GM12878 (cell line): Measurements from ENCODE around the gene ADAM19. TPM values are rescaled to one million over a fixed set of nuclear protein-coding genes. Genes with fewer than 3 reads are reported as not detected.
A peak's percentile ranks its signal among the peaks of the same experiment; 100 is the strongest.

Experiments used
- BCL11A ChIP-seq: IDR thresholded peaks from 2 replicates; pipeline ENCODE4 v1.6.1; 2011; ENCODE audit warnings: low read depth, low read length
- CBX5 ChIP-seq: sonication (generic); IDR thresholded peaks from 2 replicates; pipeline ENCODE4 v1.6.1; 2016; ENCODE audit warnings: low read depth, moderate library complexity, mild to moderate bottlenecking, inconsistent platforms
- CREM ChIP-seq: IDR thresholded peaks from 2 replicates; pipeline ENCODE4 v1.6.1; 2014; ENCODE audit warnings: antibody characterized with exemption, low read depth
- EGR1 ChIP-seq, 2 experiments: IDR thresholded peaks; 1 replicate in 1 of 2; 2 replicates in 1 of 2; pipeline ENCODE4 v1.6.1; 2011 to 2012; ENCODE audit warnings: low read depth in 2 of 2, low read length in 2 of 2, borderline replicate concordance in 1 of 2, mild to moderate bottlenecking in 1 of 2, moderate library complexity in 1 of 2
- EP300 ChIP-seq, 2 experiments: fragments of 150-350 bp in 1 of 2; IDR thresholded peaks; 2 replicates each; pipeline ENCODE4 v1.6.1; 2011 to 2012; ENCODE audit warnings: low read depth in 2 of 2, low read length in 2 of 2, borderline replicate concordance in 1 of 2, improper control_type of control experiment in 1 of 2, inconsistent platforms in 1 of 2; ENCODE audit not compliant: control insufficient read depth in 1 of 2
- ETV6 ChIP-seq, 2 experiments: fragments of 450-650 bp in 1 of 2; IDR thresholded peaks in 1 of 2; conservative IDR thresholded peaks in 1 of 2; 2 replicates each; pipeline ENCODE4 v1.6.1; 2014; ENCODE audit warnings: antibody characterized with exemption in 1 of 2, borderline replicate concordance in 1 of 2, low read depth in 1 of 2, mild to moderate bottlenecking in 1 of 2, moderate library complexity in 1 of 2
- FOXK2 ChIP-seq: fragments of 450-650 bp; IDR thresholded peaks from 2 replicates; pipeline ENCODE4 v1.6.1; 2017; ENCODE audit warnings: mild to moderate bottlenecking, moderate library complexity
- IKZF1 ChIP-seq: fragments of 450-650 bp; conservative IDR thresholded peaks from 2 replicates; pipeline ENCODE4 v1.6.1; 2017; ENCODE audit warnings: antibody characterized with exemption, mild to moderate bottlenecking
- IRF4 ChIP-seq: IDR thresholded peaks from 2 replicates; pipeline ENCODE4 v1.6.1; 2011; ENCODE audit warnings: low read depth, low read length
- MAX ChIP-seq: IDR thresholded peaks from 2 replicates; pipeline ENCODE4 v1.6.1; 2012; ENCODE audit warnings: low read depth, low read length, improper control_type of control experiment
- MEF2B ChIP-seq: fragments of 450-650 bp; IDR thresholded peaks from 2 replicates; pipeline ENCODE4 v1.6.1; 2018; ENCODE audit warnings: mild to moderate bottlenecking, moderate library complexity; ENCODE audit not compliant: partially characterized antibody, poor library complexity, severe bottlenecking
- MTA2 ChIP-seq: fragments of 450-650 bp; IDR thresholded peaks from 2 replicates; pipeline ENCODE4 v1.6.1; 2016; ENCODE audit warnings: low read depth, mild to moderate bottlenecking, moderate library complexity
- MTA3 ChIP-seq: IDR thresholded peaks from 2 replicates; pipeline ENCODE4 v1.6.1; 2012; ENCODE audit warnings: low read length, inconsistent platforms, borderline replicate concordance
- SRF ChIP-seq, 2 experiments: IDR thresholded peaks; 2 replicates each; pipeline ENCODE4 v1.6.1; 2011; ENCODE audit warnings: low read depth in 2 of 2, low read length in 2 of 2, mild to moderate bottlenecking in 1 of 2, moderate library complexity in 1 of 2
- TAF1 ChIP-seq: IDR thresholded peaks from 2 replicates; pipeline ENCODE4 v1.6.1; 2011; ENCODE audit warnings: mild to moderate bottlenecking, low read depth, low read length, borderline replicate concordance
- TCF12 ChIP-seq: IDR thresholded peaks from 2 replicates; pipeline ENCODE4 v1.6.1; 2011; ENCODE audit warnings: low read depth, mild to moderate bottlenecking, low read length
- ZBED1 ChIP-seq: IDR thresholded peaks from 2 replicates; pipeline ENCODE4 v1.6.1; 2016; ENCODE audit warnings: borderline replicate concordance
- ZNF207 ChIP-seq: fragments of 450-650 bp; IDR thresholded peaks from 2 replicates; pipeline ENCODE4 v1.6.1; 2014; ENCODE audit warnings: antibody characterized with exemption, mild to moderate bottlenecking, borderline replicate concordance
- ZNF384 ChIP-seq: IDR thresholded peaks from 2 replicates; pipeline ENCODE4 v1.6.1; 2012; ENCODE audit warnings: low read depth, mild to moderate bottlenecking, low read length, improper control_type of control experiment, borderline replicate concordance
- polyA plus RNA-seq, 11 experiments: library from polyadenylated mRNA; depleted of rRNA in 4 of 11; unstranded in 6 of 11; stranded (reverse) in 5 of 11; fragments of >200 nt; fragmentation: Nextera tagmentation in 4 of 11; fragmentation: Illumina TruSeq in 1 of 11; extraction: Ambion mirVana in 4 of 11; extraction: Trizol in 1 of 11; gene quantifications; 1 replicate in 1 of 11; 2 replicates in 10 of 11; pipeline versions ENCODE4 v1.2.1 to v1.2.3, GENCODE V29; 2011 to 2016; ENCODE audit warnings: inconsistent platforms in 2 of 11, missing spikeins in 2 of 11, low read depth in 1 of 11
- total RNA-seq, 4 experiments: library from RNA; depleted of rRNA in 3 of 4; stranded (reverse); fragments of >200 nt in 3 of 4; fragmentation: Illumina TruSeq in 1 of 4; extraction: Trizol in 1 of 4; gene quantifications; 2 replicates each; pipeline versions ENCODE4 v1.2.1 to v1.2.3, GENCODE V29; 2013 to 2021
- TF ChIP-seq, protein P1 (sequence below): fragments of 450-650 bp; IDR thresholded peaks from 2 replicates; pipeline ENCODE4 v1.6.1; 2017; ENCODE audit warnings: mild to moderate bottlenecking, moderate library complexity
- TF ChIP-seq, protein P2 (sequence below): IDR thresholded peaks from 2 replicates; pipeline ENCODE4 v1.6.1; 2012; ENCODE audit warnings: low read length, inconsistent platforms
- TF ChIP-seq, protein P3 (sequence below): fragments of 450-650 bp; formaldehyde crosslinking; IDR thresholded peaks from 2 replicates; pipeline ENCODE4 v1.5.0; 2022; ENCODE audit warnings: mild to moderate bottlenecking, missing genetic modification characterization

Gene ADAM19
- total and polyA plus RNA-seq, 10 of the 15 experiments (the other 5 are each of a cell fraction or from before 2014, with no cell fraction given) = 16.0 to 92.8 (median 44.7) TPM

GRCh38 chr5:157594257-157594656 is 18.7 kb upstream of the ADAM19 start (continued):
- 0 out of 4 replicates have a peak, but pooled peaks of 1 of the 2 experiments have one; percentile 36 for TF ChIP-seq EP300 (IDR thresholded peaks at IDR 0.05; ENCODE audit: borderline replicate concordance in 1 of 2, control insufficient read depth in 1 of 2, low read depth in 2 of 2, low read length in 2 of 2)
- TF ChIP-seq EGR1 (IDR thresholded peaks at IDR 0.05; ENCODE audit: borderline replicate concordance in 1 of 2, low read depth in 2 of 2, low read length in 2 of 2) = no peak
- peak; percentile 55 for TF ChIP-seq MEF2B
- TF ChIP-seq MTA2 = peak; percentile 79
- TF ChIP-seq BCL11A = peak; percentile 82
- TF ChIP-seq IKZF1 = peak; percentile 59
- TF ChIP-seq ZNF207 = no peak
- 0 out of 2 replicates have a peak, but pooled peaks have one; percentile 23 for TF ChIP-seq CBX5
- TF ChIP-seq TAF1 = no peak
- TF ChIP-seq TCF12 = 0 out of 2 replicates have a peak, but pooled peaks have one; percentile 39
- TF ChIP-seq IRF4 = peak; percentile 38; the same call in 1 of the 2 replicates
- TF ChIP-seq SRF (IDR thresholded peaks at IDR 0.05; ENCODE audit: low read depth in 2 of 2, low read length in 2 of 2) = no peak
- TF ChIP-seq ZNF384 = no peak
- TF ChIP-seq ETV6 (conservative IDR thresholded peaks at IDR 0.05 in 1 of 2, IDR thresholded peaks at IDR 0.05 in 1 of 2; ENCODE audit: borderline replicate concordance in 1 of 2, low read depth in 1 of 2) = peak in 1 of 2 experiments; percentile 53; a peak in 1 of 4 replicates
- TF ChIP-seq, protein P1, sequence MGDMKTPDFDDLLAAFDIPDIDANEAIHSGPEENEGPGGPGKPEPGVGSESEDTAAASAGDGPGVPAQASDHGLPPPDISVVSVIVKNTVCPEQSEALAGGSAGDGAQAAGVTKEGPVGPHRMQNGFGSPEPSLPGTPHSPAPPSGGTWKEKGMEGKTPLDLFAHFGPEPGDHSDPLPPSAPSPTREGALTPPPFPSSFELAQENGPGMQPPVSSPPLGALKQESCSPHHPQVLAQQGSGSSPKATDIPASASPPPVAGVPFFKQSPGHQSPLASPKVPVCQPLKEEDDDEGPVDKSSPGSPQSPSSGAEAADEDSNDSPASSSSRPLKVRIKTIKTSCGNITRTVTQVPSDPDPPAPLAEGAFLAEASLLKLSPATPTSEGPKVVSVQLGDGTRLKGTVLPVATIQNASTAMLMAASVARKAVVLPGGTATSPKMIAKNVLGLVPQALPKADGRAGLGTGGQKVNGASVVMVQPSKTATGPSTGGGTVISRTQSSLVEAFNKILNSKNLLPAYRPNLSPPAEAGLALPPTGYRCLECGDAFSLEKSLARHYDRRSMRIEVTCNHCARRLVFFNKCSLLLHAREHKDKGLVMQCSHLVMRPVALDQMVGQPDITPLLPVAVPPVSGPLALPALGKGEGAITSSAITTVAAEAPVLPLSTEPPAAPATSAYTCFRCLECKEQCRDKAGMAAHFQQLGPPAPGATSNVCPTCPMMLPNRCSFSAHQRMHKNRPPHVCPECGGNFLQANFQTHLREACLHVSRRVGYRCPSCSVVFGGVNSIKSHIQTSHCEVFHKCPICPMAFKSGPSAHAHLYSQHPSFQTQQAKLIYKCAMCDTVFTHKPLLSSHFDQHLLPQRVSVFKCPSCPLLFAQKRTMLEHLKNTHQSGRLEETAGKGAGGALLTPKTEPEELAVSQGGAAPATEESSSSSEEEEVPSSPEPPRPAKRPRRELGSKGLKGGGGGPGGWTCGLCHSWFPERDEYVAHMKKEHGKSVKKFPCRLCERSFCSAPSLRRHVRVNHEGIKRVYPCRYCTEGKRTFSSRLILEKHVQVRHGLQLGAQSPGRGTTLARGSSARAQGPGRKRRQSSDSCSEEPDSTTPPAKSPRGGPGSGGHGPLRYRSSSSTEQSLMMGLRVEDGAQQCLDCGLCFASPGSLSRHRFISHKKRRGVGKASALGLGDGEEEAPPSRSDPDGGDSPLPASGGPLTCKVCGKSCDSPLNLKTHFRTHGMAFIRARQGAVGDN = no peak
- TF ChIP-seq, protein P2, sequence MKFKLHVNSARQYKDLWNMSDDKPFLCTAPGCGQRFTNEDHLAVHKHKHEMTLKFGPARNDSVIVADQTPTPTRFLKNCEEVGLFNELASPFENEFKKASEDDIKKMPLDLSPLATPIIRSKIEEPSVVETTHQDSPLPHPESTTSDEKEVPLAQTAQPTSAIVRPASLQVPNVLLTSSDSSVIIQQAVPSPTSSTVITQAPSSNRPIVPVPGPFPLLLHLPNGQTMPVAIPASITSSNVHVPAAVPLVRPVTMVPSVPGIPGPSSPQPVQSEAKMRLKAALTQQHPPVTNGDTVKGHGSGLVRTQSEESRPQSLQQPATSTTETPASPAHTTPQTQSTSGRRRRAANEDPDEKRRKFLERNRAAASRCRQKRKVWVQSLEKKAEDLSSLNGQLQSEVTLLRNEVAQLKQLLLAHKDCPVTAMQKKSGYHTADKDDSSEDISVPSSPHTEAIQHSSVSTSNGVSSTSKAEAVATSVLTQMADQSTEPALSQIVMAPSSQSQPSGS = 0 out of 2 replicates have a peak, but pooled peaks have one; percentile 57
- TF ChIP-seq CREM = peak; percentile 42; the same call in 1 of the 2 replicates
- TF ChIP-seq, protein P3, sequence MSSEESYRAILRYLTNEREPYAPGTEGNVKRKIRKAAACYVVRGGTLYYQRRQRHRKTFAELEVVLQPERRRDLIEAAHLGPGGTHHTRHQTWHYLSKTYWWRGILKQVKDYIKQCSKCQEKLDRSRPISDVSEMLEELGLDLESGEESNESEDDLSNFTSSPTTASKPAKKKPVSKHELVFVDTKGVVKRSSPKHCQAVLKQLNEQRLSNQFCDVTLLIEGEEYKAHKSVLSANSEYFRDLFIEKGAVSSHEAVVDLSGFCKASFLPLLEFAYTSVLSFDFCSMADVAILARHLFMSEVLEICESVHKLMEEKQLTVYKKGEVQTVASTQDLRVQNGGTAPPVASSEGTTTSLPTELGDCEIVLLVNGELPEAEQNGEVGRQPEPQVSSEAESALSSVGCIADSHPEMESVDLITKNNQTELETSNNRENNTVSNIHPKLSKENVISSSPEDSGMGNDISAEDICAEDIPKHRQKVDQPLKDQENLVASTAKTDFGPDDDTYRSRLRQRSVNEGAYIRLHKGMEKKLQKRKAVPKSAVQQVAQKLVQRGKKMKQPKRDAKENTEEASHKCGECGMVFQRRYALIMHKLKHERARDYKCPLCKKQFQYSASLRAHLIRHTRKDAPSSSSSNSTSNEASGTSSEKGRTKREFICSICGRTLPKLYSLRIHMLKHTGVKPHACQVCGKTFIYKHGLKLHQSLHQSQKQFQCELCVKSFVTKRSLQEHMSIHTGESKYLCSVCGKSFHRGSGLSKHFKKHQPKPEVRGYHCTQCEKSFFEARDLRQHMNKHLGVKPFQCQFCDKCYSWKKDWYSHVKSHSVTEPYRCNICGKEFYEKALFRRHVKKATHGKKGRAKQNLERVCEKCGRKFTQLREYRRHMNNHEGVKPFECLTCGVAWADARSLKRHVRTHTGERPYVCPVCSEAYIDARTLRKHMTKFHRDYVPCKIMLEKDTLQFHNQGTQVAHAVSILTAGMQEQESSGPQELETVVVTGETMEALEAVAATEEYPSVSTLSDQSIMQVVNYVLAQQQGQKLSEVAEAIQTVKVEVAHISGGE (CRISPR knock-in tag) = no peak
- no peak for TF ChIP-seq MAX
- TF ChIP-seq FOXK2 = no peak
- TF ChIP-seq MTA3 = no peak
- 0 out of 2 replicates have a peak, but pooled peaks have one; percentile 27 for TF ChIP-seq ZBED1
